GM12874 (cell line): Measurements from ENCODE around the gene JAKMIP1.

Experiments
- TF ChIP-seq, protein P1 (sequence below): IDR thresholded peaks from 2 replicates; pipeline ENCODE4 v1.5.1; 2011; ENCODE audit warnings: low read depth, mild to moderate bottlenecking, control low read depth, low read length, moderate library complexity; ENCODE audit not compliant: insufficient read depth

JAKMIP1 gene

DNA sequence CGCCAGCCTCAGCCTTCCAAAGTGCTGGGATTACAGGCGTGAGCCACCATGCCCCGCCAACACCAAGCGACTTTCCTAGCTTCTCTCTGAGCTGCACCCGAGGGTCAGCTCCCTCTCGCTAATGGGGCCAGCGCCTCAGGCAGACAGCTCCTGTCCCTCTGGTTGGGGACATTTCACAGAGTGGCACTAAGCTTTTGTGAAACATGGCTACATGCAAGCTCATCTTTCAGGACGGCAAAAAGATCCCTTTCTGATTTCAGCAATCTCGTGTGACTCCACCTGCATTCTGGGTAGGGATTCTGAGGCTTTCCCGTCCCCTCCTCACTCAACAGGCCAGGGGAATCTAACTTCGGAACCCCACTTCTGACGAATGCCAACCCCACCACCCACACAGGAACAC, 151.1 kb downstream of the JAKMIP1 start:
- TF ChIP-seq, protein P1, sequence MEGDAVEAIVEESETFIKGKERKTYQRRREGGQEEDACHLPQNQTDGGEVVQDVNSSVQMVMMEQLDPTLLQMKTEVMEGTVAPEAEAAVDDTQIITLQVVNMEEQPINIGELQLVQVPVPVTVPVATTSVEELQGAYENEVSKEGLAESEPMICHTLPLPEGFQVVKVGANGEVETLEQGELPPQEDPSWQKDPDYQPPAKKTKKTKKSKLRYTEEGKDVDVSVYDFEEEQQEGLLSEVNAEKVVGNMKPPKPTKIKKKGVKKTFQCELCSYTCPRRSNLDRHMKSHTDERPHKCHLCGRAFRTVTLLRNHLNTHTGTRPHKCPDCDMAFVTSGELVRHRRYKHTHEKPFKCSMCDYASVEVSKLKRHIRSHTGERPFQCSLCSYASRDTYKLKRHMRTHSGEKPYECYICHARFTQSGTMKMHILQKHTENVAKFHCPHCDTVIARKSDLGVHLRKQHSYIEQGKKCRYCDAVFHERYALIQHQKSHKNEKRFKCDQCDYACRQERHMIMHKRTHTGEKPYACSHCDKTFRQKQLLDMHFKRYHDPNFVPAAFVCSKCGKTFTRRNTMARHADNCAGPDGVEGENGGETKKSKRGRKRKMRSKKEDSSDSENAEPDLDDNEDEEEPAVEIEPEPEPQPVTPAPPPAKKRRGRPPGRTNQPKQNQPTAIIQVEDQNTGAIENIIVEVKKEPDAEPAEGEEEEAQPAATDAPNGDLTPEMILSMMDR = no peak

DNA sequence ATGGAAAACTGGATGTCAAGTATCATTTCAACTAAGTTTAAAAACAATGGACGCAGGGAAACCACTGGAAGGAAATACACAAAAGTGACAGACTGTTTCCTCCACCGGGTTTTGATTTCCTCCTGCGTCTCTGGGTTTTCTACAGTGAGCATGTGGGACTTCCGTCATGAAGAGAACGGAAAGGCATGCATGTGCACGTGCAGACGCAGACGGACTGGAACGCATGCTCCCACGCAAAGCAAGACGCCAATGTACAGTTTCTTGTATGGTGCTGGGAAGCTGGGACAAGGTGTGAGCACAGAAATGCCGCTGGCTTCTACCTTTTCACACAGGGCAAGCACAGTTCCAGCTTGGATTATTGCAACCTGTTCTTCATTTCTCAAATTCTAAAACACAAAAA, 151.8 kb downstream of the JAKMIP1 start:
- TF ChIP-seq, protein P1 = no peak

DNA sequence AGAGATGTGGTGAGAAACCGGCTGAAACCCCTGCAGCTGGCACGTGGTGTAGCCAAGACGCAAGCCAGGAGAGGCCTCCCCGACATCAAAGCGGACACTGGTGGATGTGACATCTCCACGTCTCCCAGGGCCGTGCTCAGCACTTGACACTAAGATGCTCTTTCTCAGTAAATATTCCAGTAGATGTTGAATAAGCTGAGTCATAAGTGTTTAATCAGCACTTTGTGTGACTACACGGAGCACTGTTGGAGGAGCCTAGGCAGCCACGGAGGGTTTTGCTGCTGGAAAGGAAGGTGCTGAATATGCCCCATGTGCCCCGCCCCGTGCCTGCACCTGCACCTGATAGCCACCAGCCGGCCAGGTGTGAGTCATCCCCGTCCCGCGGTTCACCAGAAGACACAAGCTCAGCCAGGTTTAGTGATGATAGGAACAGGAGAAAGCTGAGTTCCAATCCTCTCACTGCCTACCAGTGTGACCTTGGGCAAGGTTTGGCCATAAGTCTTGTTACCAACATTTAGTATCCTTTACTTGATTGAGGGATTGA, 153.1 kb downstream of the JAKMIP1 start:
- TF ChIP-seq, protein P1 = no peak

DNA sequence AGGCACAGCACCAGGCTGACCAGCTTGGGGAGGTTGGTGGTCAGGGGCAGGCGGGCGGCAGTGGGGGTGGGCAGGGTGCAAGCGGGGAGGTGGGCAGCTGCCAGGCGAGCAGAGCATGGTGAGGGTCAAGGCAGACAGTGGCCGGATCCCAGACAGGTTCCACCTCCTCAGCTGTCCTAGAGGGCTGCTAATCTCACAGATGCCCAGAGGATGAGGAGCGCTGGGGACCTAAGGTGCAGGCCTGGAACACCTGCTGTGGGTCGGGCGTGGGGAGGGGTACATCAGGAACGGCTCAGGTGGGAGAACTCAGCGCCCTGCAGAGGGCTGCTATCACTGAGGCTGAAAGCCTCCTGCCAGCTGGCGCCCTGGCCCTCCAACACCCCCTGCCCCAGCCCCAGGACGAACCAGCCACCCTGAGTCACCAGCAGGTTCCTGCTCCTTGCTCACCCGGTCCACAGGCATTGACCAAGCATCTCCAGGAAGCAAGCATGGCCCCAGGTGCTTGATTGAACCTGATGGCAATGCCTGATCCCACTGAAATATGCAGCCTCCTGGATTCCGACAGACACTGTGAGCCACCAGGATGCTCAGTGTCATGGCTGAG, 153.7 kb downstream of the JAKMIP1 start:
- TF ChIP-seq, protein P1 = no peak

DNA sequence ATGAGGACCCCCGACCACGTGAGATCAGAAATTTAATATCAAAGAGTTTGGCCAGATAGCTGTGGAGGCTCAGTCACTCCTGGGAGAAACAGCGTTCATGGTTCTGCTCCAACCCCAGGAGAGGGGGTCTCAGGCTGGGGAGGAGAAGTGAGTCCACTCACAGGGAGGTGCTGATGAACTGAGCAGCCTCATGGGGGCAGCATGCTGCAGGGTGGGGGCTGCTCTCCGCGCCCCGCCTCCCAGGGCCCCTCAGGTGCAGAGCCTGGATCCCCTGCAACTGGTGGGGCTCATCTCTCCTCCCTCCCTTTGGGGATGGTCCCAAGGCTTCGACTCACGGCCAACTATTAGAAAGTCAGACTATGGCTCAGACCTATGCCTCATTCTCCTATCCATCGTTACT, 155.5 kb downstream of the JAKMIP1 start:
- TF ChIP-seq, protein P1 = no peak

DNA sequence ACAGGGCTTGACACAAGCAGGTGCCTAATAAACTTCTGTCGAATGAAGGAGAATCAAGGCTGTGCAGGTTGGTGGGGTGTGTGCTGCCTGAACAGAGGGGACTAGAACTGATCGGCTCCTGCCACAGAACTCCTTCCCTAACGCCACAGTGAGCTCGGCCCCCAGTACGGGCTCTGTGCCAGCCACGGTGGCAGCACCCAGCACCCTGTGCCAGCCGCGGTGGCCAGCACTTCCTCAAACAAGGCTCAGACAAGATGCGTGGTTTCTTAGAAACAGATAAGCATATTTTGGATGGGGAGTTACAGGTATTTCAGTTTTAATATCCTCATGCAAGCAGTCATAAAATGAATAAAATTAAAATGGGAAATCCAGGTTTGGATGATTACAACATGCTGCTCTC, 156.1 kb downstream of the JAKMIP1 start:
- TF ChIP-seq, protein P1 = no peak

DNA sequence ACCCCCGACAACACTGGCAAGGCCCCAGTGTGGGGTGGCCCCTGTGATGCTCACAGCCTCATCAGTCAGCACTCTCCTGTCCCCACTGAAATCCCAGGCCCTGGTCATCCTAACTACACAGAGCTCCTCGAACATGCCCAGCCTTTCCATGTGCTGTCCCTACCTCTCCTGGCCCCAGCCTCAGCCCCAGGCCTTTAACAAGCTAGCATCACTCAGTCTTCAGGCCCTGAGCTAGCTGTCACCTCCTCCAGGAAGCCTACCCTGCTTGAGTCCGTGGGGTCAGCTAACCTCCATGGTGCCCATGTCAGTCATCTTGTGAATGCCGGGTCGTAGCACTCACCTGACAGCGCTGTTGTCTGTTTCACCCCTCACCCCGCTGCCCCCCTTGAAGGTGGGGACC, 156.5 kb downstream of the JAKMIP1 start:
- TF ChIP-seq, protein P1 = no peak
